ENCODE results near the gene FXN. TPM values are rescaled to one million over a fixed set of nuclear protein-coding genes. Genes with fewer than 3 reads are reported as not detected.

The FXN gene
- total and polyA plus RNA-seq, 2 experiments from 2014 or later: 12.2 to 31.5 TPM

- Histone ChIP-seq H3K79me2 (no peaks in the 10 kb centered on the region), H3K27ac (no peak overlapping the region), H4K20me1 (ENCODE audit: insufficient read depth, poor library complexity, severe bottlenecking) (no peaks in the 10 kb centered on the region), H3K4me3 (no peak overlapping the region), H3K36me3 (replicated peaks; ENCODE audit: insufficient read depth, low read depth) (no peaks in the 10 kb centered on the region), H2AFZ (no peak overlapping the region), H3K9me2 (replicated peaks; ENCODE audit: insufficient read depth) (no peaks in the 10 kb centered on the region), H3K4me1 (ENCODE audit: insufficient read depth) (no peaks in the 10 kb centered on the region), H3K9me3 (ENCODE audit: low read depth) (no peaks in the 10 kb centered on the region), H3K4me2 (no peak overlapping the region), H3K27me3 (no peaks in the 10 kb centered on the region)
- TF ChIP-seq CTCF (IDR thresholded peaks at IDR 0.05; ENCODE audit: poor library complexity) (peak; percentile 80), EZH2phosphoT487 (IDR thresholded peaks at IDR 0.05; ENCODE audit: low read depth, severe bottlenecking, unreplicated experiment) (no peak)
- peak; percentile 76 for DNase-seq (ENCODE audit: low spot score)
- 47% methylated on average over 5 of the region's 5 CpGs for WGBS (ENCODE audit: low lambda C conversion rate, missing lambda C conversion rate)
Observed at GRCh38 chr9:69027355-69028097, 8.0 kb upstream of the FXN start.

DNA sequence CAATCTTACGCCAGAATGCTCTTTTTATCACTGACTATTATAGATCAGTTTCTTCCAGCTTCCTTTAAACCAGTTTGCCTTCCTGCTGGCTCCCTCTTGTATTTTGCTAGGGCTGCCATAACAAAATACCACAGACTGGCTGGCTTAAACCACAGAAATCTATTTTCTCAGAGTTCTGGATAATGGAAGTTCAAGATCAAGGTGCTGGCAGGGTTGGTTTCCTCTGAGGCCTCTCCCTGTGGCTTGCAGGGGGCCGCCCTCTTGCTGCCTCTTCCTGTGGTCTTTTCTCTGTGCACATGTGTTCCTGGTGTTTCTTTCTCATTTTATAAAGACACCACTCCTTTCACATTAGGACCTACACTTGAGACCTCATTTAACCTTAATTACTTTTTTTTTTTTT, 6.8 kb upstream of the FXN start:
- Histone ChIP-seq H3K4me3 (no peak overlapping the region), H3K9me2 (replicated peaks; ENCODE audit: insufficient read depth) (no peaks in the 10 kb centered on the region), H3K27ac (no peak overlapping the region), H4K20me1 (ENCODE audit: insufficient read depth, poor library complexity, severe bottlenecking) (no peaks in the 10 kb centered on the region), H3K4me1 (ENCODE audit: insufficient read depth) (no peaks in the 10 kb centered on the region), H2AFZ (no peak overlapping the region), H3K36me3 (replicated peaks; ENCODE audit: insufficient read depth, low read depth) (no peaks in the 10 kb centered on the region), H3K9me3 (ENCODE audit: low read depth) (no peaks in the 10 kb centered on the region), H3K4me2 (no peak overlapping the region), H3K79me2 (no peaks in the 10 kb centered on the region), H3K27me3 (no peaks in the 10 kb centered on the region)
- no peak for TF ChIP-seq EZH2 (IDR thresholded peaks at IDR 0.05; ENCODE audit: borderline replicate concordance)
- TF ChIP-seq CTCF (IDR thresholded peaks at IDR 0.05; ENCODE audit: poor library complexity): no peak
- no peak for TF ChIP-seq EZH2phosphoT487 (IDR thresholded peaks at IDR 0.05; ENCODE audit: low read depth, severe bottlenecking, unreplicated experiment)
- WGBS (ENCODE audit: low lambda C conversion rate, missing lambda C conversion rate): 98% methylated on average over 2 of the region's 2 CpGs
- DNase-seq (ENCODE audit: low spot score): no peak

DNA sequence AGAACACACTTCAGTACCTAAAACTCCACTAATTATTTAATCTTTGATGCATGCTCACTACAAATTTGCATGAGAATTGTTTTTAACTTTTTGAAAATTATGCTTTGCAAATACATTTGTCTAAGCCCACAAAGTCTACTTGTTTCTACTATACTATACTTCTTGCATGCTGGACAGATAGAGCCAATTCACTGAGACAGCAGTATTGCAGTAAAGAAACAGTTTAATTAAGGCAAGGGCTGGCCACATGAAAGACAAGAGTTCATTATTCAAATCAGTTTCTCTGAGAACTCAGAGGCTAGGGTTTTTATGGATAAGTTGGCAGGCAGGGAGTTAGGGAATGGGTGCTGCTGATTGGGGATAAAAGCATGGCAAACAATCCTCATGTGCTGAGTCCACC, 6.0 kb upstream of the FXN start:
- no peak overlapping the region for H2AFZ ChIP-seq
- H3K27me3 ChIP-seq: no peaks in the 10 kb centered on the region
- no peak for DNase-seq (ENCODE audit: low spot score)
- H3K27ac ChIP-seq: no peak overlapping the region
- H3K79me2 ChIP-seq: no peaks in the 10 kb centered on the region
- H3K36me3 ChIP-seq (replicated peaks; ENCODE audit: insufficient read depth, low read depth): no peaks in the 10 kb centered on the region
- H3K9me2 ChIP-seq (replicated peaks; ENCODE audit: insufficient read depth): no peaks in the 10 kb centered on the region
- H3K4me3 ChIP-seq: no peak overlapping the region
- H3K4me2 ChIP-seq: no peak overlapping the region
- no peaks in the 10 kb centered on the region for H3K4me1 ChIP-seq (ENCODE audit: insufficient read depth)
- no peaks in the 10 kb centered on the region for H4K20me1 ChIP-seq (ENCODE audit: insufficient read depth, poor library complexity, severe bottlenecking)
- TF ChIP-seq EZH2 (IDR thresholded peaks at IDR 0.05; ENCODE audit: borderline replicate concordance) (no peak), EZH2phosphoT487 (IDR thresholded peaks at IDR 0.05; ENCODE audit: low read depth, severe bottlenecking, unreplicated experiment) (no peak), CTCF (IDR thresholded peaks at IDR 0.05; ENCODE audit: poor library complexity) (no peak)
- no peaks in the 10 kb centered on the region for H3K9me3 ChIP-seq (ENCODE audit: low read depth)

Measured in hepatocyte (in vitro differentiated cells).